ENCODE results near the gene CLEC4M.
"Not testable (repeated sequence)": the region's sequence is repeated elsewhere in the genome, so short reads cannot be mapped to it uniquely, and the experiment has no call there.

CLEC4M gene

DNA sequence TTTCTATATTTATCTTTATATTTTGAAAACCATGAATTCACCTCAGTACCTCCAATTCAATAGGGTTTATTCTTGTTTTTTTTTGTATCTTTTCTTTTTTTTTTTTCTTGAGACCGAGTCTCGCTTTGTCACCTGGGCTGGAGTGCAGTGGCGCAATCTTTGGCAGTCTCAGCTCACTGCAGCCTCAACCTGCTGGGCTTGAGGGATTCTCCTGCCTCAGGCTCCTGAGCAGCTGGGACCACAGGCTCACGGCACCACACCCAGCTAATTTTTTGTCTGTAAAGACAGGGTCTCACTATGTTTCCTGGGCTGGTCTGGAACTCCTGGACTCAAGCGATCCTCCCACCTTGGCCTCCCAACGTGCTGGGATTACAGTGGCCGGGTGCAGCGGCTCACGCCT lies 43.8 kb downstream of the CLEC4M start:
- ChIA-PET CTCF (interaction anchor here (0.6 kb wide), 1 partner anchor 126 kb away, joined by 3 read pairs; no protein-coding TSS in a partner anchor), POLR2A (no interaction called here)
- DNase-seq (ENCODE audit: extremely low spot score) = no peak
- no peak for TF ChIP-seq SUZ12 (IDR thresholded peaks at IDR 0.05)

DNA sequence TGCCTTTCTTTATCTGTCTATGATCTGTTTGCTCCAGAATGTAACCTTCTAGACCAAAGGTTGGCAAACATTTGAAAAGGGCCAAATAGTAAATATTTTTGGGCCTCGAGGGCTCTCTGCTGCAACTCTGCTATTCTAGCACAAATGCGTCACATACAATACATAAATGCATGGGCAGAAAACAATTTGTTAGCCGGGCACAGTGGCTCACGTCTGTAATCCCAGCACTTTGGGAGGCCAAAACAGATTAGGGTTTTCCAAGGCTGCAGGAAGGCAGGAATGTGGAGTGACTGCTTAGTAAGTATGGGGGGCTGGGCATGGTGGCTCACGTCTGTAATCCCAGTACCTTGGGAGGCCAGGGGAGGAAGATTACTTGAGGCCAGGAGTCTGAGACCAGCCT lies 45.1 kb downstream of the CLEC4M start:
- DNase-seq (ENCODE audit: extremely low spot score) = no peak
- TF ChIP-seq BHLHE40 (IDR thresholded peaks at IDR 0.05; ENCODE audit: borderline replicate concordance) (no peak), L3MBTL2 (conservative IDR thresholded peaks at IDR 0.05) (no peak), SUZ12 (IDR thresholded peaks at IDR 0.05) (no peak), LEF1 (IDR thresholded peaks at IDR 0.05; ENCODE audit: borderline replicate concordance) (no peak)
- ChIA-PET CTCF (no interaction called here), POLR2A (no interaction called here)

DNA sequence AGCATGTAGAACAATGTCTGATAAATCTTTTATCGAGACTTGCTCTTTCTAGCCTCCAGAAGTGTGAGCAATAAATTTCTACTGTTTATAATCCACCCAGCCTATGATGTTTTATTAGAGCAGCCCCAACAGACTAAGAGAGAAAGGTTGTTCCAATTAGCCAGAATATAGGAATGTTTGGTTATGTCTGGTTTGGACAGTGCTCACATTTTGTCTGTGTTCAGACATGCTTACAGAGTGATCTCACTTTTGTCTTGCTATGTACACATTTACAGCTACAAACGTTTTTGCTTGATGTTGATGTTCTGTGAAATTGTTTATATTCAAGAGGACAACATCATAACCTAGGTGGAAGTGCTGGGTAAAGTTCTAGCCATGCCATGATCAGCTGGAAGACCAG lies 48.9 kb downstream of the CLEC4M start:
- CTCF ChIA-PET = no interaction called here
- no peak for TF ChIP-seq L3MBTL2 (conservative IDR thresholded peaks at IDR 0.05)
- no peak for TF ChIP-seq ZNF384 (IDR thresholded peaks at IDR 0.05)
- TF ChIP-seq FOXM1 (IDR thresholded peaks at IDR 0.05; ENCODE audit: borderline replicate concordance) = no peak
- no peak for TF ChIP-seq LEF1 (IDR thresholded peaks at IDR 0.05; ENCODE audit: borderline replicate concordance)
- no peak for TF ChIP-seq NFRKB (IDR thresholded peaks at IDR 0.05)
- TF ChIP-seq BHLHE40 (IDR thresholded peaks at IDR 0.05; ENCODE audit: borderline replicate concordance) = no peak
- TF ChIP-seq ELF4 (IDR thresholded peaks at IDR 0.05) = no peak
- TF ChIP-seq, protein P1, sequence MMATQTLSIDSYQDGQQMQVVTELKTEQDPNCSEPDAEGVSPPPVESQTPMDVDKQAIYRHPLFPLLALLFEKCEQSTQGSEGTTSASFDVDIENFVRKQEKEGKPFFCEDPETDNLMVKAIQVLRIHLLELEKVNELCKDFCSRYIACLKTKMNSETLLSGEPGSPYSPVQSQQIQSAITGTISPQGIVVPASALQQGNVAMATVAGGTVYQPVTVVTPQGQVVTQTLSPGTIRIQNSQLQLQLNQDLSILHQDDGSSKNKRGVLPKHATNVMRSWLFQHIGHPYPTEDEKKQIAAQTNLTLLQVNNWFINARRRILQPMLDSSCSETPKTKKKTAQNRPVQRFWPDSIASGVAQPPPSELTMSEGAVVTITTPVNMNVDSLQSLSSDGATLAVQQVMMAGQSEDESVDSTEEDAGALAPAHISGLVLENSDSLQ (IDR thresholded peaks at IDR 0.05) = no peak
- TF ChIP-seq FOXK2 (IDR thresholded peaks at IDR 0.05) = no peak
- TF ChIP-seq ARNT (IDR thresholded peaks at IDR 0.05) = no peak
- TF ChIP-seq CTBP1 (IDR thresholded peaks at IDR 0.05; ENCODE audit: borderline replicate concordance) = no peak
- TF ChIP-seq SP1 (IDR thresholded peaks at IDR 0.05) = no peak
- TF ChIP-seq TARDBP (IDR thresholded peaks at IDR 0.05) = no peak
- no peak for DNase-seq (ENCODE audit: extremely low spot score)
- POLR2A ChIA-PET = no interaction called here

DNA sequence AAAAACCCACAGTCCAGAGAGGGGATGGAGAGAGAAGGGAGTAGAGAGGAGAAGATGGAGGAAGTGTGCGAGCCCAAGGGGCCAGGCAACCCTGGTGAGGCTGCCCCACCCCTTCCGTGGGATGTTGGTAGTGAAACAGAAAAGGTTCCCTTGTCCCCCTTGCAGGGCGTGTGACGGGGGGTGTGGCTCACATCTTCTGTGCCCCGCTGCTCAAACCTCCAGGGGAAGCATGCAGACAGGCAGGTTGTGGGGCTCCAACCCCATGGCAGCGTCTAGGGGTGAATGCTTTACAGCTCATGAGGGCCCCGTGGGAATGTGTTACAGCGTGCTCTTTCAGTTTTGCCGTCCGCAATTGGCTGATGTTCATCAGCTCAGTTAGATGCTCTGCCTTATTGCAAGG lies 52.3 kb downstream of the CLEC4M start:
- POLR2A ChIA-PET = no interaction called here
- CTCF ChIA-PET = no interaction called here
- TF ChIP-seq BHLHE40 (IDR thresholded peaks at IDR 0.05; ENCODE audit: borderline replicate concordance) (no peak), CTBP1 (IDR thresholded peaks at IDR 0.05; ENCODE audit: borderline replicate concordance) (no peak), FOXM1 (IDR thresholded peaks at IDR 0.05; ENCODE audit: borderline replicate concordance) (no peak)
- DNase-seq (ENCODE audit: extremely low spot score) = no peak

DNA sequence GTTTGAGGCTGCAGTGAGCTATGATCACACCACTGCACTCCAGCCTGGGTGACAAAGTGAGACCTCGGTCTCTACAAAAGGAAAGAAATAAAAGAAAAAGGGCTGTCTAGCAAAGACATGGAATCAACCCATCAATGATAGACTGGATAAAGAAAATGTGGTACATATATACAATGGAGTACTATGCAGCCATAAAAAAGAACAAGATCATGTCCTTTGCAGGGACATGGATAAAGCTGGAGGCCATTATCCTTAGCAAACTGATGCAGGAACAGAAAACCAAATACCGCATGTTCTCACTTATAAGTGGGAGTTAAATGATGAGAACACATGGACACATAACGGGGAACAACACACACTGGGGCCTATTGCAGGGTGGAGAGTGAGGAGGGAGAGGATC lies 53.0 kb downstream of the CLEC4M start:
- POLR2A ChIA-PET; CTCF ChIA-PET; DNase-seq (ENCODE audit: extremely low spot score): not testable (repeated sequence)

DNA sequence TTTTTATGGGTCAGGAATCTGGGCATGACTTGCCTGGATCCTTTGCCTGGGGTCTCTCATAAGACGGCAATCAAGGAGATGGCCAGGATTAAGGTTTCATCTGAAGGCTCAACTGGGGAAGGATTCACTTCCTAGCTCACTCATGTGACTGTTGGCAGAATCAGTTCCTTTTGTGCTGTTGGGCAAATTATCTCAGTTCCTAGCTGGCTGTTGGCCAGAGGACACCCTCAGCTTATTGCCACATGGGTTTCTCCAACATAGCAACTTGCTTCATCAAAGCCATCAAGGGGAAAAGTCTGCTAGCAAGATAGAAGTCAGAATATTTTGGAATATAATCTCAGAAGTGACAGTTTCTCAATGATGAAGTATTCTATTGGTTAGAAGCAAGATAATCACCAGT lies 54.8 kb downstream of the CLEC4M start:
- TF ChIP-seq ELF4 (IDR thresholded peaks at IDR 0.05) = no peak
- no peak for TF ChIP-seq ZNF384 (IDR thresholded peaks at IDR 0.05)
- no peak for TF ChIP-seq CTBP1 (IDR thresholded peaks at IDR 0.05; ENCODE audit: borderline replicate concordance)
- no peak for TF ChIP-seq SP1 (IDR thresholded peaks at IDR 0.05)
- no peak for TF ChIP-seq TARDBP (IDR thresholded peaks at IDR 0.05)
- TF ChIP-seq, protein P1 (IDR thresholded peaks at IDR 0.05) = no peak
- no peak for TF ChIP-seq FOXM1 (IDR thresholded peaks at IDR 0.05; ENCODE audit: borderline replicate concordance)
- TF ChIP-seq HDGF (IDR thresholded peaks at IDR 0.05; ENCODE audit: borderline replicate concordance) = no peak
- TF ChIP-seq L3MBTL2 (conservative IDR thresholded peaks at IDR 0.05) = no peak
- no peak for TF ChIP-seq ARNT (IDR thresholded peaks at IDR 0.05)
- no peak for TF ChIP-seq LEF1 (IDR thresholded peaks at IDR 0.05; ENCODE audit: borderline replicate concordance)
- no peak for TF ChIP-seq FOXA1 (IDR thresholded peaks at IDR 0.05)
- POLR2A ChIA-PET = no interaction called here
- CTCF ChIA-PET = no interaction called here
- DNase-seq (ENCODE audit: extremely low spot score) = no peak

DNA sequence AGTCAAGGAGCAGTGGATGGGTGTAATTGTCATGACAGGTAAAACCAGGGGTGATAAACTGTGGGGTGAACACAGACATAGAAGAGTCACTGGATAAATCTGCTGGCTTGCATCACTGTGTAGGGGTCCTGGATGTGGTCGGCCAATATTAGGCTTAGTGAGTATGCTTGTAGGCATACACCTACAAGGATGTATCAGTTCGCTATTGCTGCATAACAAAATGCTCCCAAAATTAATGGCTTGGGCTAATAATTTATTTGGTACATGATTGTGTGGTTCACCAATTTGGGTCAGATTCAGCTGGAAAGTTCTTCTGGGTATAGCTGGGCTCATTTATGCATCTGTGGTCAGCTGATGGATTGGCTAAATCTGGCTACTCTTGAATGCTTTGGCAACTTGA lies 55.8 kb downstream of the CLEC4M start:
- no peak for DNase-seq (ENCODE audit: extremely low spot score)
- CTCF ChIA-PET = no interaction called here
- TF ChIP-seq, protein P1 (IDR thresholded peaks at IDR 0.05) = no peak
- TF ChIP-seq FOXM1 (IDR thresholded peaks at IDR 0.05; ENCODE audit: borderline replicate concordance) (no peak), ELF4 (IDR thresholded peaks at IDR 0.05) (no peak), CTBP1 (IDR thresholded peaks at IDR 0.05; ENCODE audit: borderline replicate concordance) (no peak), ARNT (IDR thresholded peaks at IDR 0.05) (no peak), FOXA1 (IDR thresholded peaks at IDR 0.05) (no peak), SP1 (IDR thresholded peaks at IDR 0.05) (no peak), SUZ12 (IDR thresholded peaks at IDR 0.05) (no peak), TARDBP (IDR thresholded peaks at IDR 0.05) (no peak), HDGF (IDR thresholded peaks at IDR 0.05; ENCODE audit: borderline replicate concordance) (no peak), NFRKB (IDR thresholded peaks at IDR 0.05) (no peak), ZNF384 (IDR thresholded peaks at IDR 0.05) (no peak), BHLHE40 (IDR thresholded peaks at IDR 0.05; ENCODE audit: borderline replicate concordance) (no peak), FOXK2 (IDR thresholded peaks at IDR 0.05) (no peak)
- POLR2A ChIA-PET = no interaction called here
